Activated T-helper 2 cell treated with anti-CD3 and anti-CD28 coated beads, Interferon-gamma antibody, Interleukin-2, Interleukin-4, amounts not matched to agents 10 μg/mL and 5 μg/mL and 100 μg/mL, durations not matched to agents 14 hours and 24 hours and 36 hours (primary cell): ENCODE measurements around the gene ARHGDIB. TPM values are rescaled to one million over a fixed set of nuclear protein-coding genes. Genes with fewer than 3 reads are reported as not detected.

Experiments
- DNase-seq: peaks from one replicate; pipeline ENCODE4 v3.0.0; 2021; ENCODE audit warnings: low spot score
- H3K27ac Mint-ChIP-seq: one replicate; pipeline ENCODE4 v1.8.0; 2021; ENCODE audit warnings: mixed read lengths
- H3K27me3 Mint-ChIP-seq: one replicate; pipeline ENCODE4 v1.8.0; 2021; ENCODE audit warnings: low read depth, mixed read lengths
- H3K36me3 Mint-ChIP-seq: one replicate; pipeline ENCODE4 v1.8.0; 2021; ENCODE audit warnings: low read depth, mixed read lengths
- H3K4me1 Mint-ChIP-seq: one replicate; pipeline ENCODE4 v1.8.0; 2021; ENCODE audit warnings: low read depth, mixed read lengths
- H3K4me3 Mint-ChIP-seq: one replicate; pipeline ENCODE4 v1.8.0; 2021; ENCODE audit warnings: low read depth, mild to moderate bottlenecking, moderate library complexity, mixed read lengths
- H3K9me3 Mint-ChIP-seq: one replicate; pipeline ENCODE4 v1.8.0; 2021; ENCODE audit warnings: mixed read lengths
- intact Hi-C: fragments of 100-400 bp; cut with micrococcal nuclease; formaldehyde crosslinking; loops from one replicate; pipeline ENCODE4 v1.15.1; 2023
- total RNA-seq: library from RNA; stranded (reverse); gene quantifications from 2 replicates; pipeline ENCODE4 v1.2.3, GENCODE V29; 2022

The ARHGDIB gene
- total RNA-seq, 1 donor from 2014 or later: 561 TPM

DNA sequence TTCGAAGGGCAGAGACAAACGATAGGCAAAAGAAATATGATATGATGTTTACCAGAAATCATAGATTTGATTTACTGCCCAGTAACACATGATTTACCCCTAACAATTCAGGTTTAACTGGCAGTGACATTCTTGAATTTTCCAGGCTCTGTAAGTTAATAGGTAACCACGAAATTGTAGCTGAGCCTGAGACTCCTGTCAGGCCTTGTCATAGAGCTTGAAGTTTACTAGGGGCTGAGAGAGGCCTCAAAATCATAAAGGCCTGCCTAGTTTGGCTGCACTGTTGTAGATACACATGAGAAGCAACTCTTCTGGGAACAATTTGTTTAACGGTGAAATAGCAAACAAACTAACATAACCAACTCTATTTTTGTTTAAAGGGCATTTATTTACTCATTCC lies 26.4 kb downstream of the ARHGDIB start:
- intact Hi-C loops: no loop called here
- no peaks in the 10 kb centered on the region for H3K9me3 Mint-ChIP-seq
- H3K36me3 Mint-ChIP-seq: peaks cover 68% of the 10 kb centered on the region
- DNase-seq: no peak
- no peak overlapping the region for H3K27ac Mint-ChIP-seq
- H3K4me3 Mint-ChIP-seq: no peak overlapping the region
- H3K4me1 Mint-ChIP-seq: peaks cover 8% of the 10 kb centered on the region
- H3K27me3 Mint-ChIP-seq: no peaks in the 10 kb centered on the region

DNA sequence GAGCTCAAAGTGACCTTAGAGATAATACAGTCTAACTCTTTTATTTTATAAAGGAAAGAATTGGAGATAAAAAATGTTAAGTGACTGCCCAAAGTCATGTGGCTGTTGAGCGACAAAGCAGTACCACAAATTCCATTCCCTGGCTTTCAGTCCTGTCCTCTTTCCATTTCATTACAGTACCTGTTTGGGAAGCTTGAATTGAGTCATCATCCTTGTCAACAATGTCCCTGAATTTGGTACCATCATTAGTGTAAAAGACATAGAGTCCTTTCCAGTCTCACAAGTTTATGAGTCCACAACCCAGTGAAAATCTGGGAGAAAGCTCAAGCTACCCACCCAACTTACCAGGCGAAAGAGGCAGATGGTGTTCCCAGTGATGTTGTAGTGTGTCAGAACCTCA lies 26.9 kb downstream of the ARHGDIB start:
- no peaks in the 10 kb centered on the region for H3K9me3 Mint-ChIP-seq
- no peak overlapping the region for H3K27ac Mint-ChIP-seq
- no peak for DNase-seq
- no peaks in the 10 kb centered on the region for H3K27me3 Mint-ChIP-seq
- H3K4me1 Mint-ChIP-seq: peaks cover 4% of the 10 kb centered on the region
- H3K36me3 Mint-ChIP-seq: peaks cover 63% of the 10 kb centered on the region
- H3K4me3 Mint-ChIP-seq: no peak overlapping the region
- intact Hi-C loops: no loop called here

DNA sequence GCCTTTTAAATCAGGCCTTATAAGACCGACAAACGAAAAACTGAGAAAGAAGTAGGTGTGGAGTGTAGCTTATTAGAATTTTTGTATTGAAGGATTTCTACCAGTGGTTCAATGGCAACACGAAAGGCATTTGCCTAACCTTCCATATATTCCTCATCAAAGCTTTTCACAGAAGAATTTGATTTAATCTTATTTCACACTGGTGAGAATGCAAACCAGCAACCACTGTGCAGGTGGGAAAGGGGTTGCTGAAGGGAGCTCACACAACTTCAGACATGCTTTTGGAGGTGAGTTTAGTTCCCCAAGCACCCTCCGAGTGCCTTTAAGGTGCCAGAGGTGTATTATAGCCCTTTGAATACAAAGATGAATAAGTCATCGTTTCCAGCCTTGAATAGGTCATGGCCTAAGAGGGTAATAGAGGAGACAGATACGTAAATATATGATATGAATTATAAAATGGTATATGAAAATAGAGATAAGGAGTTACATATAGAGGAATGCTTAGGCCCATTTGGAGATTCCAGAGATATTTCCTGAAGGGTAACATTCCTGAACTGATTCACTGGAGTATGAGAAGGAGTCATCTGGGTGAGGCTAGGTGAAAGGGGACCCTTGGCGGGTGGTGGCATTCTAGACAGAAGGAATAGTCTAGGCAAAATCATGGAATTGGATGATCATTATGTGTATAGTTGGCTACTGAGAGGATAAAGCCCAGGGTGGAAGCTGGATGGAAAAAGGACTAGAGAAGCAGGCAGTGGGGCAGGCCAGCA lies 29.4 kb downstream of the ARHGDIB start:
- no peaks in the 10 kb centered on the region for H3K27me3 Mint-ChIP-seq
- peaks cover 61% of the 10 kb centered on the region for H3K36me3 Mint-ChIP-seq
- intact Hi-C loops: no loop called here
- H3K4me1 Mint-ChIP-seq: peaks cover 3% of the 10 kb centered on the region
- peak overlapping the region; percentile 15 for H3K27ac Mint-ChIP-seq
- H3K9me3 Mint-ChIP-seq: no peaks in the 10 kb centered on the region
- DNase-seq: no peak
- H3K4me3 Mint-ChIP-seq: no peak overlapping the region

DNA sequence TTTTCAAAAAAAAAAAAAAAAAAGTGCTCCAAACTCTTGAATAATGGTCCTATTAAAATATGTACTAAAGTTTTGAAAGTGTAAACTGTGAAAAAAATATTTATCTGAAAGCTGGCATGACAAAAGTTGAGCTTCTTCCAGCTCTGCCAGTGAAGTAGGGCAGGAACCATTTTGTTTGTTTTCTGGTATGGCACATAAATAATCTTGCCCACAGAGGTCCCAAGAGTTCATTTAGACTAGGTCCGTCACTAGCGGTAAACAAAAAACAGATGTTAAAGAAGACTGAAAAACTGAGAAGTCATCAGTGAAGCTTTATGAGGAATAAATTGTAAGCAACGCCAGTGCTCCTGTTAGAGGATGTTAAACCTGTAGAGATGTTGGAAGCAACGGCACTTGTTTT lies 30.0 kb downstream of the ARHGDIB start:
- Mint-ChIP-seq H3K4me3 (no peak overlapping the region), H3K4me1 (peaks cover 3% of the 10 kb centered on the region), H3K36me3 (peaks cover 56% of the 10 kb centered on the region), H3K9me3 (no peaks in the 10 kb centered on the region), H3K27me3 (no peaks in the 10 kb centered on the region), H3K27ac (no peak overlapping the region)
- intact Hi-C loops: no loop called here
- DNase-seq: no peak

GRCh38 chr12:14930299-14930698 lies 31.1 kb downstream of the ARHGDIB start:
- H3K4me3 Mint-ChIP-seq: no peak overlapping the region
- intact Hi-C loops: no loop called here
- H3K27me3 Mint-ChIP-seq: no peaks in the 10 kb centered on the region
- no peaks in the 10 kb centered on the region for H3K9me3 Mint-ChIP-seq
- no peak for DNase-seq
- H3K4me1 Mint-ChIP-seq: peaks cover 3% of the 10 kb centered on the region
- peaks cover 50% of the 10 kb centered on the region for H3K36me3 Mint-ChIP-seq
- no peak overlapping the region for H3K27ac Mint-ChIP-seq

DNA sequence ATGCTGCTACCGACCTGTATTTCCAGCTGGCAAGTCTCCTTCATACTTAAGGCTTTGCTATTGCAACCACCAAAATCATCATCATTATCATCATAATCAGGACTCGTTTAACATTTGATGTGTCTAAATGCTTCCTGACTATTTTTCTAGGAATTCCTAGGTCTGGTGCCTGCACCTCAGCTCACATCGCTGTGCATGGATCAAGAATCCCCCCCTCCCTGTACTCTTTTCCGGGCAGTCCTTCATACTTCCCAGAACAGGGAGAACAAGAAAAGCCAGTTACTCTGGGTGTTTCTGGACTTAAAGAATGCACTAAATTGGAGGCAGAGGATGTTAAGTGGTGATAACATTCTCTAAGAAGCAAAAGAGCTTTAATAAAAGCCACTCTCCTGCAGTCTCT lies 32.5 kb downstream of the ARHGDIB start:
- DNase-seq: no peak
- H3K27me3 Mint-ChIP-seq: no peaks in the 10 kb centered on the region
- H3K4me3 Mint-ChIP-seq: no peak overlapping the region
- H3K36me3 Mint-ChIP-seq: peaks cover 42% of the 10 kb centered on the region
- intact Hi-C loops: no loop called here
- H3K4me1 Mint-ChIP-seq: peaks cover 3% of the 10 kb centered on the region
- no peaks in the 10 kb centered on the region for H3K9me3 Mint-ChIP-seq
- H3K27ac Mint-ChIP-seq: no peak overlapping the region

DNA sequence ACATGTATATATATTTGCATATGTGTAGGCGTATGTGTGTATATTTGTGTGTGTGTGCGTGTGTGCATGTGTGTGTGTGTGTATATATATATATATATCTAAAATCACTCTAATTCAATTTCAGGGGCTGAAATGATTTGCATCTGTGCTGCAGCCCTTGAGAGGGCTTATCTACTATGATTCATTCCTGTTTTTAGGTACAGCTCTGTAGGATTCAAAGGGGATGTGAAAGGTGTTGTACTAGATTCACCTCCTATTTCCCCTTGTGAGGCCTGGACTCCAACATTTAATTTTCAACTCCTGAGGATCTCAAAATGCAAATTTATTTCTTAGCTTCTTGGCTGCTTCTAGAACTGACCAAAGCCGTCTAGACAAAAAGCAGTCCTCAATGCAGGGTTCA lies 34.1 kb downstream of the ARHGDIB start:
- Mint-ChIP-seq H3K27me3 (no peaks in the 10 kb centered on the region), H3K36me3 (peaks cover 32% of the 10 kb centered on the region), H3K27ac (no peak overlapping the region), H3K9me3 (no peaks in the 10 kb centered on the region), H3K4me1 (peaks cover 3% of the 10 kb centered on the region), H3K4me3 (no peak overlapping the region)
- no peak for DNase-seq
- intact Hi-C loops: no loop called here

DNA sequence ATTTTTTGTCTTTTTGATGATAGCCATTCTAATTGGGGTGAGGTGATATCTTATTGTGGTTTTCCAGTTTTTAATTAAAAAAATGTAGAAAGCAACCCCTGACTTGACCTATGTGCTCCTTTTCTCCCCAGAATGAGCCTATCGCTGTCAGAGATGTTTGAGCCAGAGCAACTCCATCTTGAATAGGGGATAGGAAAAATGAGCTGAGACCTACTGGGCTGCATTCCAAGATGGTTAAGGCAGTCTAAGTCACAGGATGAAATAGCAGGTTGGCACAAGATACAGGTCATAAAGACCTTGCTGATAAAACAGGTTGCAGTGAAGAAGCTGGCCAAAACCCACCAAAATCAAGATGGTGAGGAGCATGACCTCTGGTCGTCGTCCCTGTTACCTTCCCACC lies 36.9 kb downstream of the ARHGDIB start:
- intact Hi-C loops: no loop called here
- Mint-ChIP-seq H3K27ac (no peak overlapping the region), H3K36me3 (peaks cover 37% of the 10 kb centered on the region), H3K27me3 (no peaks in the 10 kb centered on the region), H3K4me1 (peaks cover 19% of the 10 kb centered on the region), H3K9me3 (no peaks in the 10 kb centered on the region), H3K4me3 (no peak overlapping the region)
- DNase-seq: no peak

DNA sequence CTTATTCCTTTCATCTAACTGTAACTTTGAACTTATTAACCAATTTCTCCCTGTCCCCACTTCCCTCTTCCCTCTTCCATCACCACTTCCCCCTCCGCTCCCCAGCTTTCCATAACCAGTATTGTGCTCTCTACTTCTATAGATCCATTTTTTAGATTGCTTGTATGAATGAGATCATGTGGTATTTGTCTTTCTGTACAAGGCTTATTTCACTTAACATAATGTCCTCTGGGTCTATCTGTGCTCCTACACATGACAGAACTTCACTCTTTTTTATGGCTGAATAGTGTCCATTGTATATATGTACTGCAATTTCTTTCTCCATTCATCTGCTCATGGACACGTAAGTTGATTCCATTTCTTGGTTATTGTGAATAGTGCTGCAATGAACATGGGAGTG lies 37.5 kb downstream of the ARHGDIB start:
- Mint-ChIP-seq H3K9me3 (no peaks in the 10 kb centered on the region), H3K36me3 (peaks cover 43% of the 10 kb centered on the region), H3K4me3 (no peak overlapping the region), H3K27ac (no peak overlapping the region), H3K27me3 (no peaks in the 10 kb centered on the region), H3K4me1 (peaks cover 19% of the 10 kb centered on the region)
- DNase-seq: no peak
- intact Hi-C loops: no loop called here

- peak overlapping the region; percentile 10 for H3K27ac Mint-ChIP-seq
- H3K4me1 Mint-ChIP-seq: peaks cover 15% of the 10 kb centered on the region
- intact Hi-C loops: no loop called here
- no peaks in the 10 kb centered on the region for H3K9me3 Mint-ChIP-seq
- no peak overlapping the region for H3K4me3 Mint-ChIP-seq
- no peak for DNase-seq
- H3K36me3 Mint-ChIP-seq: peaks cover 56% of the 10 kb centered on the region
- H3K27me3 Mint-ChIP-seq: no peaks in the 10 kb centered on the region
Observed at GRCh38 chr12:14921218-14921617, 40.2 kb downstream of the ARHGDIB start.

DNA sequence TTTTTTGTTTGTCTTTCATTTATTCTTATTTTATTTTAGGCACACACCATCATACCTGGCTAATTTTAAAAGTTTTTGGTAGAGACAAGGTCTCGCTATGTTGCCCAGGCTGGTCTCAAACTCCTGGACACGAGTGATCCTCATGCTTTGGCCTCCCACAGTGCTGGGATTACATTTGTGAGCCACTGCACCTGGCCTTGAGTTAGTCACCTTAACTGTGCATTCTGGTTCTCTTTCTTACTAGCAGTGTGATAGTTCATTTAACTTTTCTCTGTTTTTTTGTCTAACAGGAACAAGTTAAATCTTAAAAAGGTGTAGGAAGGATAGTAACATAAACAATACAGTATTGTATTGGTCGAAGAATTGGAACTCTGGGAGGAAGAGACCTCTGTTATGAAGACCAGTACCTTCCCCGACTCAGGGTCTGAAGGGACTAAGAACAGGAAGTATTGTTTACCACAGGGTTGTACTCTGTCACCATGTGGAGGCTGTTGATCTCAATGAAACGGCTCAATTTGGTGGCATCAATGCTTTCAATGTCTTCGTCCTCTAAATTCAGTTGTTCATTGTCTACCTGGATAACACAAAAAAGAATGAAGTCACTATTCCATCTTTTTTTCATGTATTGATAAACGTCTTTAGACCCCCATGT lies 40.8 kb downstream of the ARHGDIB start:
- intact Hi-C loops: no loop called here
- Mint-ChIP-seq H3K4me1 (peaks cover 15% of the 10 kb centered on the region), H3K27ac (peak overlapping the region; percentile 10), H3K27me3 (no peaks in the 10 kb centered on the region), H3K36me3 (peaks cover 61% of the 10 kb centered on the region), H3K9me3 (no peaks in the 10 kb centered on the region), H3K4me3 (no peak overlapping the region)
- DNase-seq: no peak

DNA sequence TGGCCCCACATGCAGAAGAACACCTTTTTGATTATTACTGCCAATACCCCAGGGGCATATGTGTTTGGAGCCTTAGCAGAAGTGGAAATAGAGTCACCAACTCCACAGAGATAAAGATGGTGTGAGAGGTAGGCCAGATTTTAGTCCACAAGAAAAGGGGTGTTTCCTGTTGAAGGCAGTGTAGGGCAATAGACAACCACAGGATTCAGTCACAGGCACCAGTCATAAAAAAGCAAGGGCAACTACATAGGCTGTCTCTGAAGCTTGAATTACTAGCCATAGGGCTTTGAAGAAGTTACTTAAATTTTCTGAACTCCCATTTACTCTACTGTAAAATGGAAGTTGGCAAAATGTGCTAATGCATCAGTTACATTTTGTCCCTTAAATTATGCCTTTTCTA lies 41.9 kb downstream of the ARHGDIB start:
- Mint-ChIP-seq H3K27me3 (no peaks in the 10 kb centered on the region), H3K9me3 (no peaks in the 10 kb centered on the region), H3K4me3 (no peak overlapping the region), H3K36me3 (peaks cover 71% of the 10 kb centered on the region), H3K27ac (no peak overlapping the region), H3K4me1 (peaks cover 15% of the 10 kb centered on the region)
- DNase-seq: no peak
- intact Hi-C loops: no loop called here

GRCh38 chr12:14915736-14916135 lies 45.7 kb downstream of the ARHGDIB start:
- DNase-seq: no peak
- H3K27me3 Mint-ChIP-seq: no peaks in the 10 kb centered on the region
- intact Hi-C loops: no loop called here
- no peak overlapping the region for H3K4me3 Mint-ChIP-seq
- H3K4me1 Mint-ChIP-seq: peaks cover 17% of the 10 kb centered on the region
- H3K36me3 Mint-ChIP-seq: peaks cover 82% of the 10 kb centered on the region
- no peak overlapping the region for H3K27ac Mint-ChIP-seq
- H3K9me3 Mint-ChIP-seq: no peaks in the 10 kb centered on the region
